GM19452 (cell line): ENCODE results near the gene DPYD.
"Not testable (repeated sequence)": the region's sequence is repeated elsewhere in the genome, so short reads cannot be mapped to it uniquely, and the experiment has no call there.

Experiments used
- ATAC-seq: cut with Tn5 transposase; IDR thresholded peaks from one replicate; pipeline ENCODE4 v1.9.1; 2021; ENCODE audit not compliant: unreplicated experiment

The DPYD gene

DNA sequence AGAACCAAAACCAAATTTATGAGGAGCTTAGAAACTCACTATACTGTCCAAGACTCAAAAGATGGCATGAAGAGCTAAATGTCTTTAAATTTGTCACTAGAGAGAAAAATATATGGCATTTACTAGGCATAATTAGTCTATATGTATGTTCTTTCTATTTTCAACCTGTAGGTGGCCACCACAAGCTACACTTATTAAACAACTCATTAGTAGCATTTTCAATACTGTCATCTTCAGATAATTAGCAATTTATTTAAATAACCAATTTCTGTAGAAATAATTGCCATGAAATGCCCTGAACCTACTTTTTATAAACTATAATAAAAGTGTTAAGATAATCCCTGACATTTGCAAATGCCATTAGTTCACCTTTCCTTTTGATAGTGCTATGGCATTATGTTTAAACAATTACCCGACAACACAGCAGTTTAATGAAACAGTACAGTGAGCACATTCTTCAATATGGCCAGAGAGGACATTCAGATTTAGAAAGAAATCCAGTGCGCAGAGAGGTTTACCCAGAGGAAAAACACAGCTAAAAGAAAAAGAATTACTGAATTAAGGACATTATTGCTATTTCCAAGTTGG is 676.8 kb downstream of the DPYD start:
- ATAC-seq = no peak

DNA sequence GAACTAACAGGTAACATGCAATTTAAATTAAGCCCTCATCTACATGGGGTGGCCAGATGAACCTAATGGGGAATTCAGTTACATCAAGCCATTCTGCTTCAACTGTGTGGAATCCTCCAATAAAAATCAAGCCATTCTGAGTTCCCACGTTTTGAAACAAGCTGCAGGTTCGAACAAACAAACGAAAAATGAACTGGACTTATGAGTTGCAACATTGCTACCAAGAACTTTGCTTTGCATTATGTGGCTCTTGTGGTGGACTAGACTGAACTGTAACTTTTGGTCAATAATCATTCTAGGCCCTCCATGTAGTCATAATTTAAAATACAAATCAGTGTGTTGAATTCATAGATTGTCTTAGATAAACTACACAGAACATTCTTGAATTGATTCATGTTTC is 682.0 kb downstream of the DPYD start:
- no peak for ATAC-seq

DNA sequence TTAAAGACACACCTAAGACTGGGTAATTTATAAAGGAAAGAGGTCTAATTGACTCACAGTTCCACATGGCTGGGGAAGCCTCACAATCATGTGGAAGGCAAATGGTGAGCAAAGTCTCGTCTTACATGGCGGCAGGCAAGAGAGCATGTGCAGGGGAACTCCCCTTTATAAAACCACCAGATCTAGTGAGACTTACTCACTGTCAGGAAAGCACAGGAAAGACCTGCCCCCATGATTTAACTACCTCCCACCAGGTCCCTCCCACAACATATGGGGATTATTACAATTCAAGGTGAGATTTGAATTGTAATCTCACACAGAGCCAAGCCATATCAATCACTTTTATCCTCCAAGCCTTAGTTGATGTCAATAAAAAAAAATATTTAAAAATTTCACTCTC is 689.5 kb downstream of the DPYD start:
- not testable (repeated sequence) for ATAC-seq

DNA sequence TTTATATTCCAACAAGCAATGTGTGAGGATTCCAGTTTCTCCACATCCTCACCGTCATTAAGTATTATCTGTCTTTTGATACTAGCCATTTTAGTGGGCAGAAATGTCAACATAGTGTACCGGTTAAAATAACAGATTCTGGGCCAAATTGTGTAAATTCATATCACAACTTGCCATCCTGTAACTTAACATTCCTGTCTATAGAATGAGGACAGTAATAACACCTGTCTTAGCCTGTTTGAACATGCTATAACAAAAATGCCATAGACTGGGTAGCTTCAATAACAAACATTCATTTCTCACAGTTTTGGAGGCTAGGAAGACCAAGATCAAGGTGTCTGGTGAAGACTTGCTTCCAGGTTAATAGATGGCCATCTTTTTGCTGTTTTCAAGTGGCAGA is 708.2 kb downstream of the DPYD start:
- no peak for ATAC-seq

DNA sequence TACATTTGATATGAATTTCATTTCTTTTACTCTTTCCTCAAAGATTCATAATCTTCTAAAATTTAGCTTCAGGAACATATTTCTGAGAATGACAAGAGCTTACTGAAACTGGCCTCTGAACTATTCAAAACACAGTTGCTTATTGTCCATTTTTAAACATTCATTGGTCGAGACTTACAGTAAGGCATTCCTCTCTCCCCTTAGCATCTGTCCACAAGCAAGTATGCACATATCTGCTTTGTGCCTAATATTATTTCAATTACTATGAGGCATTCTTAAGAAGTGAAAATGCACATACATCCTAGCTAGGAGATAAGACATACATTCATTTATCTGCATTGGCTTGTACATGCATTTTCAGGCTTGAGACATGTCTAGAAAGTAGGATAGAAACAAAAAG is 710.5 kb downstream of the DPYD start:
- ATAC-seq = no peak

DNA sequence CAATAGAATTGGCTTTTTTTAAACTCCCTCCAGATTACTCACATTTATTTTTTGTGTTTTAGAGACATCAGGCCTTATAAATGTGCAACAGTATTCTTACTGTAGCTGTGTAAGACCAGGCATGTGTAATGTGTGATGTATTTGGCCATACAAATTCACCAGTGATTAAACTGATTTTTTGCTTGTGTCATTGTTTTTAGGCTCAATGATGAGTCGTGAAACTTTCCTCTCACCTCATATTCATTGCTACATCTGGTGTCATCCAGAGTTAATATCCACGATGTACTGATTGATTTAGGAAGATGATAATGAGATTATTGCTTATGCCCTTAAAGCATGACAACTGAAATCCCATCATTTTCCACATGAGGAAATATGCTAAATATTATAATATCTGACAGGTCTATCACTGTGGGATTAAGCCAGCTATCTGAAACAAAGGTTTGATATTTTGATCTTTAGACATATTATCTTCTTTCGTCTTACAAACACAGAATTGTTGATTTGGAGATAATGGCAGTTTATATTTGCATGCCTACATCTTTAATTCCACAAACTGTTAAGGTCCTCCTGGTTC is 711.4 kb downstream of the DPYD start:
- ATAC-seq = no peak

DNA sequence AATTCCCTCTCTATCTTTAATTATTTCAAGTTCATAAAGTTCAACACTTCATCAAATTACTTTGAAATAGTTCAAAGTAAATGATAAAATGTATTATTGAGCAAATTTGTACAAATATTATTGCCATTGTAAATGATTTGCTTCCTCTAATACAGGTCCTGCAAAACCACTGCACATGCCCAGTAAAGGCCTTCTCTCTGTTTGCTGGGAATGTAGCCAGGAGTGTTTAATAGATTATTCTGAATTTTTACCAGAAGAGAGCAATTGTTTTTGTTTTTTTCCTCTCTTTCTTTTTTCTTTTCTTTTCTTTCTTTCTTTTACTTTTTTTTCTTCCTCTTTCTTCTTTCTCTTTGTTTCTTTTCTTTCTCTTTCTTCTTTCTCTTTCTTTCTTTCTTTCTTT is 713.0 kb downstream of the DPYD start:
- no peak for ATAC-seq

DNA sequence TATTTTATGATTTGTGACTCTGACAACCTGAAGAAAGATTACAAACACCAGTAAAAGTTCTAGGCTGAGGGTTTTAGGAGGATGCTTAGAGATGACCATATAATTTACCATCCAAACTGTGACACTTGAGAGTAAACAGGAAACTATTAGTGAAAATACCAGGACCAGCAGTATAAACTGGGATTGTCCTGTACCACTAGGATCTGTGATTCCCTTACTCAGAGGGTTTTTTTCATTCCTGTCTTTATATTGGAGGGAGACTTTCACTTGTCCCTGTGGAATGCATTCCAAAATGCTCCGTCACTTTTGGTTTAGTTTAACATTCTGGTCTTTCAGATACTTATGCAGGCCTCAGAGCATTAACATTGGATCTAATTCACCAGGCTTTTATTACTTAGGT is 716.4 kb downstream of the DPYD start:
- ATAC-seq = no peak

DNA sequence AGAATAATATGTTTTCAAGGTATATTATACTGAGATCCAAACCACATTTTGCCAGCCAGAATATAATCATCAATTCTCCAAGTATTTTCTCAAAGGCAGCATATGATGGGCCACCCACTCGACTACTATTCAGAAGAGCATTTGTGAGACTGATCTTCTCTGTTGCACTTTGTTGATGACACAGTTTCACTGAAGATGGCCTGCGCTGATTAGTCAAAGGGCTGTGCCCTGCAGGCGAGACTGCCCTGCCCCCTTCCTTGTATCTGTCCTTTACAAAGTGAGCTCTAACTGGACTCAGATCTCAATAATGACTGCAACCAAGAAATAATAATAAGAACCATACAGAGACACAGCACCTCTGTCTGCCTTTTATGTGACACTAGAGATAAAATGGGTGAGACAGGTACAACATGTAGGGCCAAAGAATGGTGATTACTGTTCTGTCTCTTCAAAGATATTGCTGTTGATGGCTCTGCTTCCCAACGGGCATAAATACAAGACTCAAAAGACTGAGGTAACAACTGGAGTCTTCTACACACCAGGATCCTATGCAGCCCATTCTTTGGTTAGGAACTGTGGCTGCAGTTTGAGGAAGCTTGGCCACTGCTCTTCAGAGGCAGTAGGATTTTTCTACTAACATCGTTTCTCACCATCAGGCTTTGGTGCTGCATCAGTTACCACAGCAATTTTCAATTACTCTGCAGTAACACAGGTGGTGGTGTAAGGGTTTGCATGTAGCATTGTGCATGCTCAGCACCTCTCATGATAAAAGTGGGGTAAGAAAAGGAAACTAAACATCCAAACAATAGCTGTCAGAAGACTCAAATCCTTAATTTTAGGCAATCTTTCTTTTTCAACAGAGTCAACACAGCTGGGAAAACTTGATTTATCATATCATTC is 718.1 kb downstream of the DPYD start:
- no peak for ATAC-seq

DNA sequence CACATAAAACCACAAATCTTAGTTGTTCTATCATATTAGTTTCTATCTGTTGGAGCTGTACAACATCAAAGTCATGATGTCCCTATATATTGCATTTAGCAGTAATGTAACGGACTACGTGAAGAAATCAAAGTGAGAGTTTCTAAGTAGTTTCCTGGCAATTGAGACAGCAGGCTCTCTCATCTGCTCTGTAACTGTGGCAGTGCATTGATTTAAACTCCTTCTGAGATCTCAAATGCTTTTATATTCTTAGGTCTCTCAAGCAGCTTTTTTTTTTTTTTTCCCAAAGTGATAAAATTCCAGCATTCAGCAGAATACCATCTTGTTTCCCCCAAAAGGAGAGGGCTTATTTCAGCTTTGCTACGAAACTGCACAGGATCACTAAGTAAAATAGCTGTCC is 719.2 kb downstream of the DPYD start:
- no peak for ATAC-seq

DNA sequence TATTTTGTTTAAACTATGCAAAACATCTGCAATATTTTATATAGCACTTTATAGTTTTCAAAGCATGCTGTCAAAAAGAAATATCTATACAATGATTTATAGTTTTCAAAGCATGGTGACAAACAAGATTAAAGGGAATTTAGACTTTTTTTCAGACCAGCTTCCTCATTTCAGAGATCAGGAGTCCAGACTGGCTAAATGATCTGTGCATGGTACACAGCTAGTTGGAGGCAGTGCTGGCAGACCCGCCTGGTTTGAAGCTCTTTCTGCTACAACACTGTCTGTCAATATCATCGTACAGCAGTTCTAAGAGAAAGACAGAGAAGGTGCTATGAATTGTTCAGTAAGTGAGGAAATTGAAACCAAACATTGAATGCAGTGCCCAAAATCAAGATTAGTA is 720.2 kb downstream of the DPYD start:
- ATAC-seq = no peak

DNA sequence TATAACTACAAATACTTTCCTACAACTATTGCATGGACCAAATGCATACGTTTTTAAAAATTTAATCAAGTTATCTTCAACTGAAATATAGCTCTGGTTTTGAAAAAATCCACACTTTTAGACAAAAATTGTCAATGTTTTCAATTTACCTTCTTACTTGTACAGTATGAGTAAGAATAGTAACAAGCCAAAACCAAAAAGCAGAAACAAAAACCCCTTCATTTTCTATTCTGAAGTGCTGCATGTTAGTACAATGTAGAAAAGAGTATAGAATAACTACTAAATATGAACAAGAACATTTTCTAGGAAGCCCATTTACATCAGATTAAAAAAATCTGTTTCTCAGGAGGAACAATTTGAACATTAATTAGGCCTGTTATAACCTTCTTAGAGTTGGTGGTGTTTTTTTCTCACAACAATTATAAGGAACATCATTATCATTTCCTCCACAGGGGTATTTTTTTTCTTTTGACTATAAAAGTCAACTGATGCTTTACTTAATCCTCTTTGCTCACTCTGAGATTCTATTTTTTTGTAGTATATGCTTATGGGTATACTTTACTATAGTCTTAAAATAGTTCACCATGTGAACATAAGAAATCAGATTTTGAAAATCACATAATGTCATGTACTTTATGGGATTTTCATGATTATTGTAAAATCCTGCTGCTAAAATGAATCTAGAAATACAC is 723.9 kb downstream of the DPYD start:
- no peak for ATAC-seq

DNA sequence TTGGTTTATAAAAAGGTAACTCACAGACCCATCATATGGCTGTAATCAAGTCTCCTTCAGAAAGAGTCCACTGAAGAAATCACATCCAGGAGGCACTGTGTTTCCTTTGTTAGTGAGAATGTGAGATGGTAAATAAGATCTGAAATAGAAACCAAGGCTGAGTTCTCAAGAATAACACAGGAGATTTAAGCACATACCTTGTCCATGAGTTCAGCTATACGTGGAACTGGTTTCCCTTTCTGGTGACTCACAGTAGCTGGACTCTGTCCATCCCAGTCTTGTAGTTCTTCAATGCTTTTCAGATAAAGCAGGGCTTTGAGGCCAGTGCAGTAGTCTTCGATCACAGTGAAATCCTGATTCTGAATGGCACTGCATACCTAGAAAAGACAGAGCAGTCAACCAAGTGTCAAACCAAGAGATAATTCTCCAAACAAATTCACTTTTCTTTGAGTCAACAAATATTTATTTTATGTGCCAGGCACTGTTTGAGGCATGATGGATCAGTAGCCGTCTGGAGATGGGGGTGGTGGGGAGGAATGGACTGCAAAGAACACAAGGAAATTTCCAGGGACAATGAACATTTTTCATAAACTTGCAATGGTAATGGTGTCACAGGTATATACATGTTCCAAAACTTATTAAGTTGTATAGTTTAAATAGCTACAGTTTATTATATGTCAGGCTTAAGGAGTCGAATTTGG is 727.8 kb downstream of the DPYD start:
- no peak for ATAC-seq

DNA sequence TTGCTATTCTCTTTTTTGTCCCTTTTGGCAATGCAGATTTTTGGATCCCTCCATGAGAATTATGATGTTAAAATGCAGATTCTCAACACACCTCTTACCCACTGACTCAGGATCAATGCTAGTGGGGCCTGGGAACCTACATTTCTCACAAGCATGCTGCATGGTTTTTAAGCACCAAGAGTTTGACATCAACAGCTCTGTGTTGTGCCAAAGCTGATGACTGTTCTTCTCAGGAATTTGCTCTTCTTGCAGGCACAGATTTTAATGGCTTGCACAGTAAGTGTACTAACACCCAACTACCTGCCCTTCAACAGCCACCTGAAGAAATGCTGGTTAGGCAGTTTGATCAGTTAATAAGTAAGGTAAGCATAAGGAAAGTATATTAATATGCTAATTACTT is 730.5 kb downstream of the DPYD start:
- no peak for ATAC-seq

DNA sequence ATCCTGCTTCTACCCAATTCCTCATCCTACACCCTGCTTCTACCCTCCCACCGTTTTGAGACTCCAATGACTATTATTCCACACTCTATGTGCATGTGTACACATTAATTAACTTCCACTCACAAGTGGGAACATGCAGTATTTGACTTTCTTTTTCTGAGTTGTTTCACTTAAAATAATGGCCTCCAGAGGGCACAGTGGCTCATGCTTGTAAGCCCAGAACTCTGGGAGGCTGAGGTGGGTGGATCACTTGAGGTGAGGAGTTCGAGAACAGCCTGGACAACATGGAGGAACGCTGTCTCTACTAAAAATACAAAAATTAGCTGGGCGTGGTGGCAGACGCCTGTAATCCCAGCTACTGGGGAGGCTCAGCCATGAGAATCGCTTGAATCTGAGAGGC is 734.5 kb downstream of the DPYD start:
- ATAC-seq = no peak

DNA sequence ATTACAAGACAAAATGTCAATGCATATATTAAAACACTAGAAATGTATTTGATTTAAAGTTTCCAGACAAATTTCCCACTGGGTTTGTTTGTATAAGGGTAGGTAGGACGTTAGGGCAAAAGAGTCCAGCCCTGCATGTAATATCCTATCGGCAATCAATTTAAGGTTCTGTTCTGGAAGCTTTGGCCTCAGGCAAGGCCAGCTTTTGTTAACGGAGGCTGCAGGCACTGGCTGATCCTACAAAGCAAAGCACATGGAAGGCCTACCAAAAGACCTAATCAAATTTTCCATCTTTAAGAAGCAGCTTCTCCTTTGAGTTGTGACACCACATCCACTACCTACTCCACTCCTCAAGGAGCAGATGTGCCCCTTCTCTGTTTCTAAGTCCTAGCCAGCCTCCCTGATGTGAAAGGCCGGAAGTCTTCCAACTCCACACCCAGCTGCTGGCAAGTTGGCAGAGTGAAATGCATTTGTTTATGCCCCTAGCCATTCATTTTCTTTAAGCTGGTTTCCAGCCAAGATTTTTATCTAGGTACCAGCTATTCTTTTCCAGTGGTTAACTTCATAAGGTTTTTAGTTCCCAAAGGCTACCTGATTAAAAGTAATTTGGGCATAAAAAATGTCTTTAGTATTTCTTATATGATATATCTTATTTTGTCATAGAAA is 746.7 kb downstream of the DPYD start:
- ATAC-seq = no peak

DNA sequence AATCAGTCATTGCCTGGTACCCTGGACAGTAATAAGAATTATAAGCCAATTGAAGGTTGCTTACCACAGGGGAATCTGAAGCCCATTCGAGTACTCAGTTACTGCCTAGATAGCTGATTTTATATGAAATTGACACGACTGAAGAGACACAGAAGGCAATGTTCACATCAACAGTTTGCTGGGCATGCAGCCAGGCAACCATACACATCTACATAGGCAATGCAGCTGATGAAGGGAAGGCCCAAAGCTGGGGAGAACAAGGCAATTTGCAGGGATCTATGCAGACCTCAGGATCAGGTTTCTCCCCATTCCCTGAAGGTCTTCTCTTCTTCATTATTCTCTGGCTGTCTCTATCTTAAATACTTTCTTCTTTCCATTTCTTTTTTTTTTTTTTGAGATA is 750.5 kb downstream of the DPYD start:
- no peak for ATAC-seq

DNA sequence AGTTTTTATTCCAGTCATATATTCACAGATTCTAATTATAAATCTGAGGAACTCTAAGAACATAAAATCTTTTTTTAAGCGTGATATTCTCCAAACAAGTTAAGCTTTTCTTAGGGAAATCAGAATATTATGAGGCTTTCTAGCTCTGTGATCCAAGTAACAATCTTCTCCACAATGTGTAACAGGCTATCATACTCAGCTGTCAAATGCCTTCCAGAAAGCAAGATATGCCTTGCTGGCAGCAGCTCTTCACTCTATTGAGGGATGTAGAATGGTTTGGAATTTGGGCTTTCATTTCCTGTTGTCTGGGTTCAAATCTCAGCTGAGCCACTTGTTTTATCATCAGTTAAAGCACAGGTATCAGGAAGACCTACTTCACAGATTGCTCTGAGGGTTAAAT is 752.8 kb downstream of the DPYD start:
- no peak for ATAC-seq

DNA sequence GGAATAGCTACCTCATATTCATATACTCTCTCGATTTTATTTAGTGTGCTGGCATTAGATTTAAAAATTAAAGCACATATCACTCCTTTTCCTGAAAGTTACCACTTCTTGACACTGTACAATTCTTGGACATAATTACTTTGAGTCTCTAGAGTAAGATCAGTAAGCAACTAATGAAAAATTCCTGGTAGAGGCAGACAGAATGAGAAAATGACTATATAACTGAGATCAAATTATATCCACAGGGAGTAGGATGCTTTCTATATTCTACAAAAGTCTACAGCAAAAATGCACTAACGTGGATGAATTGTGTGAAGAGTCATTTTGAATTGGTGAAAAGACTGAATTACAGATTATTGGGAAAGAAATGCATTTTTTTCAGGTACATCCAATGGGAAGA is 753.6 kb downstream of the DPYD start:
- no peak for ATAC-seq

DNA sequence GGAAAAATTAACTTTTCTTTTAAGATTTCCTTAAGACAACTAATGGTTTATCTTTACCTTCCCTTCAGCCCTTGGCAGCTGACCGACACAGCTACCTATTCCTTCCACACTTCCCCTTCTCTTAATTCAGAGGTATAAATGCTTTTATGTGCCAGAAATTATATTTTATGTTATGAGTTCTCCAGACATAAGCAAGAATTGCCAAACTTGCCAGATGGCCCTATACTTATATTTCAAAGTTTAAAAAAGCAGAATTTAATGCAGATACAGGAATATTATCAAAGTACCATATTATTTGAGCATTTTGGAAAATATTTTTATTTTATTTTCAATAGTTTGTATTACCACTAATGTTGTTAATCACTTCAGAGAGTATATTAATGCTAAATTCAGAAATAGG is 754.2 kb downstream of the DPYD start:
- ATAC-seq = no peak

DNA sequence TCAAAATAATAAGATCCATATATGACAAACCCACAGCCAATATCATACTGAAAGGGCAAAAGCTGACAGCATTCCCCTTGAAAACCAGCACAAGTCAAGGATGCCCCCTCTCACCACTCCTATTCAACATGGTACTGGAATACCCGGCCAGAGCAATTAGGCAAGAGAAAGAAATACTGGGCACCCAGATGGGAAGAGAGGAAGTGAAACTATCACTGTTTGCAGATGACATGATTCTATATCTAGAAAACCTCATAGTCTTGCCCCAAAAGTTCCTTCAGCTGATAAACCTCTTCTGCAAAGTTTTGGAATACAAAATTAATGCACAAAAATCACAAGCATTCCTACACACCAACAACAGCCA is 756.6 kb downstream of the DPYD start:
- no peak for ATAC-seq
